Gastrocnemius medialis (tissue), 4 donors: ENCODE data around the gene CAMTA1.

ENCODE experiments used
- CTCF ChIP-seq, 5 experiments: fragments of 450-650 bp in 3 of 5; fragments of 200-600 bp in 2 of 5; sonication (generic) in 2 of 5; IDR thresholded peaks in 4 of 5; conservative IDR thresholded peaks in 1 of 5; 1 replicate in 4 of 5; 2 replicates in 1 of 5; pipeline ENCODE4 v1.5.1; 2016 to 2019; ENCODE audit warnings: antibody characterized with exemption in 5 of 5, mild to moderate bottlenecking in 3 of 5, moderate library complexity in 3 of 5
- POLR2A ChIP-seq, 2 donors: fragments of 450-650 bp; IDR thresholded peaks; one replicate each; pipeline ENCODE4 v1.6.1; 2017; ENCODE audit warnings: antibody characterized with exemption in 2 of 2, mild to moderate bottlenecking in 2 of 2, moderate library complexity in 2 of 2

- no peak for TF ChIP-seq POLR2A (IDR thresholded peaks at IDR 0.05)
- TF ChIP-seq CTCF (IDR thresholded peaks at IDR 0.05 in 4 of 5, conservative IDR thresholded peaks at IDR 0.05 in 1 of 5), result no peak
These were observed 474.7 kb downstream of the CAMTA1 start for GRCh38 chr1:7259955-7260354.
